NT2/D1 (cell line): ENCODE data around the gene DUSP16.

Experiments used
- SUZ12 ChIP-seq: IDR thresholded peaks from 2 replicates; pipeline ENCODE4 v1.6.1; 2011; ENCODE audit not compliant: insufficient read length, insufficient read depth; ENCODE audit errors: extremely low read depth
- YY1 ChIP-seq: IDR thresholded peaks from 2 replicates; pipeline ENCODE4 v1.6.1; 2011; ENCODE audit not compliant: insufficient read length, insufficient read depth

- TF ChIP-seq SUZ12 (no peak), YY1 (no peak)
Observed at GRCh38 chr12:12540261-12541013, 22.2 kb downstream of the DUSP16 start.
